ENCODE results near the gene CX3CL1.
"Not testable (repeated sequence)": the region's sequence is repeated elsewhere in the genome, so short reads cannot be mapped to it uniquely, and the experiment has no call there.

Gene CX3CL1

DNA sequence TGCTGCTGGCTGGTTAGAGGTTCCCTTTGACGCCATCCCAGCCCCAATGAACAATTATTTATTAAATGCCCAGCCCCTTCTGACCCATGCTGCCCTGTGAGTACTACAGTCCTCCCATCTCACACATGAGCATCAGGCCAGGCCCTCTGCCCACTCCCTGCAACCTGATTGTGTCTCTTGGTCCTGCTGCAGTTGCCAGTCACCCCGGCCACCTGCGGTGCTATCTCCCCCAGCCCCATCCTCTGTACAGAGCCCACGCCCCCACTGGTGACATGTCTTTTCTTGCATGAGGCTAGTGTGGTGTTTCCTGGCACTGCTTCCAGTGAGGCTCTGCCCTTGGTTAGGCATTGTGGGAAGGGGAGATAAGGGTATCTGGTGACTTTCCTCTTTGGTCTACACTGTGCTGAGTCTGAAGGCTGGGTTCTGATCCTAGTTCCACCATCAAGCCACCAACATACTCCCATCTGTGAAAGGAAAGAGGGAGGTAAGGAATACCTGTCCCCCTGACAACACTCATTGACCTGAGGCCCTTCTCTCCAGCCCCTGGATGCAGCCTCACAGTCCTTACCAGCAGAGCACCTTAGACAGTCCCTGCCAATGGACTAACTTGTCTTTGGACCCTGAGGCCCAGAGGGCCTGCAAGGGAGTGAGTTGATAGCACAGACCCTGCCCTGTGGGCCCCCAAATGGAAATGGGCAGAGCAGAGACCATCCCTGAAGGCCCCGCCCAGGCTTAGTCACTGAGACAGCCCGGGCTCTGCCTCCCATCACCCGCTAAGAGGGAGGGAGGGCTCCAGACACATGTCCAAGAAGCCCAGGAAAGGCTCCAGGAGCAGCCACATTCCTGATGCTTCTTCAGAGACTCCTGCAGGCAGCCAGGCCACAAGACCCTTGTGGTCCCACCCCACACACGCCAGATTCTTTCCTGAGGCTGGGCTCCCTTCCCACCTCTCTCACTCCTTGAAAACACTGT, 11.3 kb downstream of the CX3CL1 start:
- DNase-seq, result no peak

DNA sequence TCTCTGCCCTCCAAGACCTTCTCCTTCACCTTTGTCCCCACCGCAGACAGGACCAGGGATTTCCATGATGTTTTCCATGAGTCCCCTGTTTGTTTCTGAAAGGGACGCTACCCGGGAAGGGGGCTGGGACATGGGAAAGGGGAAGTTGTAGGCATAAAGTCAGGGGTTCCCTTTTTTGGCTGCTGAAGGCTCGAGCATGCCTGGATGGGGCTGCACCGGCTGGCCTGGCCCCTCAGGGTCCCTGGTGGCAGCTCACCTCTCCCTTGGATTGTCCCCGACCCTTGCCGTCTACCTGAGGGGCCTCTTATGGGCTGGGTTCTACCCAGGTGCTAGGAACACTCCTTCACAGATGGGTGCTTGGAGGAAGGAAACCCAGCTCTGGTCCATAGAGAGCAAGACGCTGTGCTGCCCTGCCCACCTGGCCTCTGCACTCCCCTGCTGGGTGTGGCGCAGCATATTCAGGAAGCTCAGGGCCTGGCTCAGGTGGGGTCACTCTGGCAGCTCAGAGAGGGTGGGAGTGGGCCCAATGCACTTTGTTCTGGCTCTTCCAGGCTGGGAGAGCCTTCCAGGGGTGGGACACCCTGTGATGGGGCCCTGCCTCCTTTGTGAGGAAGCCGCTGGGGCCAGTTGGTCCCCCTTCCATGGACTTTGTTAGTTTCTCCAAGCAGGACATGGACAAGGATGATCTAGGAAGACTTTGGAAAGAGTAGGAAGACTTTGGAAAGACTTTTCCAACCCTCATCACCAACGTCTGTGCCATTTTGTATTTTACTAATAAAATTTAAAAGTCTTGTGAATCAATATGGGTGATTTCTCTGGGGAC, 12.2 kb downstream of the CX3CL1 start:
- DNase-seq, result no peak

DNA sequence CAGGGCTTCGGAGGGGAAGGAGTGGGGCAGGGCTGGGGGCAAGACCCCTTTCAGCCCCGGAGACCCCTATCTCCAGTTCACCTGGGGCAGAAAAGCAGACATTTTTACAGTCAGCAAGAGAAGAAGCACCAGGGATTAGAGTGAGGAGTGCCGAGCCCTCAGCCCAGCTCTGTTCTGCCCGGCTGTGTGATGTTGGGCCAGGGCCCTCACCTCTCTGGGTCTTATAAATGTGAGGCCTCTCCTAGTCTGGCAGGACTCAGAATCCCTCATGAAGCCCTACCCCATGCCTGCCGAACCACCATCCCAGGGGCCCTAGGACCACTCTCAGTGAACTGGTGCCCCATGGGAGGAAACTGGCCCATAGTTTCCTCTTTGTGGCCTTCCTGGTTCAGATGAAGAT, 12.8 kb downstream of the CX3CL1 start:
- DNase-seq, result no peak

DNA sequence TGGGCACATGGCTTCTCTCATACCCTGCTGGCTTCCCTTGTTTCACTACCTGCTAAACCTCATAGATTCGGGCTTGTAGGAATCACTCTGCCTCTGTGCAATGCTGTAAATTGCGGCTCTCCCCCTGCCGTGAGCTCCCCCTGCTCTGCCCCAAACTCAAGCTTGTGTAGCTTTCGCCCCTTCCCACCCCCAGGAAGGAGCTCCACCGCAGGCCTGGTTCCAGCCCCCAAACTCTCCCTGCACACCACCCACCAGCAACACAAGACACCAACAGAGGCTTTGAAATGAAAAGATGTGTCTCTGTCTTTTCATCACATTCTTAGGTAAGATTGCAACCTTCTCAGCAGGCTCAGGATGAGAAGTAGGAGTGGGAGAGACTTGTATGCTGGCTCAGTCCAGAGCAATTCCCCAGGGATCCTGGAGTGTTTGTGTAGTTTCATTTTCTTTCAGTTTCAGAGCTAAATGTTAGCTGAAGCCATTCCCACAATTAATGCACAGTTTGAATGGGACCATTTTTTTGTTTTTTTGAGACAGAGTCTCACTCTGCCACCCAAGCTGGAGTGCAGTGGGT, 14.2 kb downstream of the CX3CL1 start:
- no peak for DNase-seq

DNA sequence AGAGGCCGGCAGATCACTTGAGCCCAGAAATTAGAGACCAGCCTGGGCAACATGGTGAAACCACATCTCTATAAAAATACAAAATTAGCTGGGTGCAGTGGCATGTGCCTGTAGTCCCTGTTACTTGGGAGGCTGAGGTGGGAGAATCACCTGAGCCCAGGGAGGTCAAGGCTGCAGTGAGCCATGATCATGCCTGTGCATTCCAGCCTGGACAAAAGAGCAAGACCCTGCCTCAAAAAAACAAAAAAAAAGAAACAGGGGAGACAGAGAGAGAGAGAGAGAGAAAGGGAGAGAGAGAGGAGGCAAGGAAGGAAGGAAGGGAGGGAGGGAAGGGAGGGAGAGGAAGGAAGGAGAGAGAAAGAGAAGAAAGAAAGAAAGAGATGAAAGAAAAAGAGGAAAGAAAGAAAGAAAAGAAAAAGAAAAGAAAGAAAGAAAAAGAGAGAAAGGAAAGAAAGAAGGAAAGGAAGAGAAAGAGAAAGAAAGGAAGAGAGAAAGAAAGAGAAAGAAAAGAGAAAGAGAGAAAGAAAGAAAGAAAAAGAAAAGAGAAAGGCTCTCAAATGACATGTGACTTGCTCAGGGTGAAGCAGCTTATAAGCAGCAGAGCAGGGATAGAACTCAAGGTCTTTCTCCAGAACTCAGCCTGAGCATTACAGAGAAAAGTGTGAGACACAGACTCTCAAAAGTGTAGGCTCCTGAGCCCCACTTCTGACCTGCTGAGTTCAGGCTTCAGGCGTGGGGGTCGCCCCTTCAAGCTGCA, 15.5 kb downstream of the CX3CL1 start:
- DNase-seq, result no peak

DNA sequence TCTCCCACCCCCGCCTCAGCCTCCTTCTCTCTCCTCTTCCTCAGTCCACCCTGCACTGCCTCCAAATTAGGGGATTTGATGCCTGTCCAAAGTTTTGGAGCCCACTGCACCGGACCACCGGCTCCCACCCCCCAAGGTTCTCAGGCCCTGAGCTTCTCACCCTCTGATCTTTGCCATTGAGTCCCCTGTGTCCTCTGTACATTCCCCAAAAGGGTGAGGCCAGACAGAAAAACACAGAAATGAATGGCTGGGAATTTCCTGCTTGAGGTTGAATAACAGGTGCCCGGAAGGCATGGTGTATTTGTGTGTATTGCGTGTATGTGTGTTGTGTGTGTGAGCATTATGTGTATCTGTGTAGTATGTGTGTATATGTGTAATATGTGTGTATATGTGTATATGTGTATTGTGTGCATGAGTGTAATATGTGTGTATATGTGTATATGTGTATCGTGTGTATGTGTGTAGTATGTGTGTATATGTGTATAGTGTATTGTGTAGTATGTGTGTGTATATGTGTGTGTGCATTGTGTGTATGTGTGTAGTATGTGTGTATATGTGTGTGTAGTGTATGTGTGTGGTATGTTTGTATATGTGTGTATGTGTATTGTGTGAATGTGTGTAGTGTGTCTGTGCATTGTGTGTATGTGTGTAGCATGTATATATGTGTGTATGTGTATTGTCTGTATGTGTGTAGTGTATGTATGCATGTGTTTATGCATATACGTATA, 16.2 kb downstream of the CX3CL1 start:
- DNase-seq, result no peak

DNA sequence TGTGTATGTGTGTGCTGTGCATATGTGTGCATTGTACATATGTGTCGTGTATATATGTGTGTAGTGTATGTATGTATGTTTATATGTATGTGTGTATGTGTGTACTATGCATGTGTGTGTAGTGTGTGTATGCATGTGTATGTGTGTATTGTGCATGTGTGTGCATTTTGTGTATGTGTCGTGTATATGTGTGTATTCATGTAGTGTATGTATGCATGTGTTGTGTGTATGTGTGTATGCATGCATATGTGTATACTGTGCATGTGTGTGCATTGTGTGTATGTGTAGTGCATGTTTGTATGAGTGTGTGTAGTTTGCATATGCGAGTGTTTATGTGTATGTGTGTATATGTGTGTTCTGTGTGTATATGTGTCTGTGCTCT, 16.8 kb downstream of the CX3CL1 start:
- no peak for DNase-seq

DNA sequence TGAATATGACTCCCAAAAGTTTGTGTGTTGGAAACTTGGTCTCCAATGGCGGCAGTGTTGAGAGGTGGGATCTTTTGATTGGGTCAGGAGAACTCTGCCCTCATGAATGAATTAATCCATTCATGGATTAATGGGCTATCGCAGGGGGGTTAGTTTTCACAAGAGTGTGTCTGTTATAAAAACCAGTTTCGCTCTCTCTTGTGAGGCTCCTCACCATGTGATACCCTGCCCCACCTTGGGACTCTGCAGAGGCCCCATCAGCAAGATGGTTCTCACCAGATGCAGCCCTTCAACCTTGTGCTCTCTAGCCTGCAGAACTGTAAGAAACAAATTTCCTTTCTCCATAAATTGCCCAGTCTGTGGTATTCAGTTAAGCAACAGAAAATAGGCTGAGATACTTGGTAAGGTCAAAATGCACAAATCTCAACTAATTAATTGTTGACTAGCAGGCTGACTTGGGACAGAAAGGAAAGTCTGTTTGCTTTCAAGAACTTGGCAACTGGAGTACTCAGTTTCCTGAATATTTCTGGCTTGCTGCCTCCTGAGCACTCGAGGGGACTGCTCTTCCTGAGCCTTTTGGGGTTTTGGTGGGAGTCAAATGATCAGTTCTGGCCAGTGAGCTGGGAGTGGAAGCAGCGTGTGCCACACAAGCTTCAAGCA, 18.5 kb downstream of the CX3CL1 start:
- DNase-seq, result no peak

DNA sequence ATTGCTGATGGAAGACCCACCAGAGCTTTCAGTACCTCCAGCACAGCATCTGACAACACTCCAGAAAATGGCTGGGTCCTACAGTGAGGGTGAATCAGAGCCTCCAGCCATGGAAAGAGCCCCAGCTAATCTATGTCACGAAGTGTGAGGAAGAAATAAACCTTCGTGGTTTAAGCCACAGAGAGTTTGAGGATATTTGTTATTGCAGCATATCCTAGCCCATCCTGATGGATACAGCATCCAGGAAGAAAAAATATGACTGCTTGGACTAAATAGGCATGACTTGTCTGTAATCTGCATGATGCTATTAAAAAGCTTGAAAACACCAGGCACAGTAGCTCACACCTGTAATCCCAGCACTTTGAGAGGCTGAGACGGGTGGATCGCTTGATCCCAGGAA, 19.0 kb downstream of the CX3CL1 start:
- DNase-seq, result no peak

DNA sequence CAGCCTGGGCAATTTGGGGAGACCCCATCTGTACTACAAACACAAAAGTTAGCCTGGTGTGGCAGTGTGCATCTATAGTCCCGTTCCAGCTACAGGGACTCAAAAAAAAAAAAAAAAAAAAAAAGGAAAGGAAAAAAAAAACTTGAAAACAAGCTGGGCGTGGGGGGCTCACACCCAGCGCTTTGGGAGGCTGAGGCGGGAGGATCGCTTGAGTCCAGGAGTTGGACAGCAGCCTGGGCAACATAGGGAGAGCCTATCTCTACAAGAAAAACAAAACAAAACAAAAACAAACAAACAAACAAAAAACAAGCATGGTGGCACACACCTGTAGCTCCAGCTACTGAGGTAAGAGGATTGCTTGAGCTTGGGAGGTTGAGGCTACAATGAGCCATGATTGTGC, 19.4 kb downstream of the CX3CL1 start:
- no peak for DNase-seq

DNA sequence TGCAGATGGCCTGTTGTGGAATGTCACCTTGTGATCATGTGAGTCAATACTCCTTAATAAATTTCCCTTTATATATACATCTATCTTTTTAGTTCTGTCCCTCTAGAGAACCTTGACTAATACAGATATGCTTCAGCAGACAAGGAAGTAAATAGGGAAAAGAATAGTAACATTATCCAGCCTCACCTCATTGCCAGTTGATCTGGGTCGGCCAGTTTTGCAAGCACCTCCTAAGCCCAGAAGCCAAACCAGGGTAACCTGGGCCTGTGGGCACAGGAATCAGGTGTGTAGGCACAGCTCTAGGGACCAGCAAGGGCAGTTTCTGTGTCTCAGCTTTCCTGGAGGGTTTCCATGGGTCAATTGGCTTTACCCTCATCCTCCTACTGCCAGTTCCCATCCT, 20.4 kb downstream of the CX3CL1 start:
- no peak for DNase-seq

DNA sequence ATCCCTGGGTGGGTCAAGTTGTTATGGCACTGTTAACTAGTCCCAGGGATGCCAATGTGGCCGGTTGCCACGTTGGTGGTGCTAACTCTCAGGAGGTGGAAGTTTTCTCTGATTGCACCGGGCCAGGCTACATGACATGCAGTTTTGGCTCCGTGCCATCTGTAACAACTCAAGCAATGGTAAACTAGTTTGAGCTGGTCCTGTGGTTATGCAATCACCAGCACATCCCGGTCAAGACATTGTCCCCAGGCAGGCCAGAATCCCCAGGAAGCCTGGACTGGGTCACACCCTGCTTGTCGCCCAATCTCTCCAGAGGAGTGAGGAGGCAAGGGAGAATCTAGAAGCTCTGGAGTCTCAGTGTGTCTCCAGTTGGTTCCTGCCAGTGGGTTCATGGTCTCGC, 22.2 kb downstream of the CX3CL1 start:
- DNase-seq, result no peak

DNA sequence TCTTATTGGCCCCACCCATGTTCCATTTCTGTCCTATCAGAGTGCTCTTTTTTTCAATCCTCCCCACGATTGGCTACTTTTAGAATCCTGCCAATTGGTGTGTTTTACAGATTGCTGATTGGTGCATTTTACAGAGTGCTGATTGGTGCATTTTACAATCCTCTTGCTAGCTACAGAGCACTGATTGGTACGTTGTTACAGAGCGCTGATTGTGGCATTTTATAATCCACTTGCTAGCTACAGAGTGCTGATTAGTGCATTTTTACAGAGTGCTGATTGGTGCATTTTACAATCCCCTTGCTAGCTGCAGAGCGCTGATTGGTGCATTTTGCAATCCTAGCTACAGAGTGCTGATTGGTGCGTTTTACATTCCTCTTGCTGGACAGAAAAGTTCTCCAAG, 22.7 kb downstream of the CX3CL1 start:
- no peak for DNase-seq

DNA sequence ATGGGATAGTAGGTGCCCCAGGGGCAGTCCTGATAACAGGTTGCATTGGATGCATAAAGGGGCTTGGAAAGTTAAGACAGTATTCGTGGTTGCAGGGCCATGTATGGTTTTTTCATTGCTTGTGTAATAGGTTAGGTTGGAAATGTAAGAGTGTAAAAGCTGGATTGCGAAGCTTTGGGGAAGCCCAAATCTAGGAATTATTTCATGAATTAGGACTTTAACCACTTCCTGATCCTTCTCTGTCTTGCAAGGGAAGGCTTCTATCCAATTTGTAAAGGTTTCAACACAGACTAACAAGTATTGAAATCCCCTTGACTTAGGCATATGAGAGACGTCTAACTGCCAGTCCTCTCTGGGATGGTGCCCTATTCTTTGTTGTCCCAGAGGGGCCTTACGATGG, 24.5 kb downstream of the CX3CL1 start:
- DNase-seq, result no peak

DNA sequence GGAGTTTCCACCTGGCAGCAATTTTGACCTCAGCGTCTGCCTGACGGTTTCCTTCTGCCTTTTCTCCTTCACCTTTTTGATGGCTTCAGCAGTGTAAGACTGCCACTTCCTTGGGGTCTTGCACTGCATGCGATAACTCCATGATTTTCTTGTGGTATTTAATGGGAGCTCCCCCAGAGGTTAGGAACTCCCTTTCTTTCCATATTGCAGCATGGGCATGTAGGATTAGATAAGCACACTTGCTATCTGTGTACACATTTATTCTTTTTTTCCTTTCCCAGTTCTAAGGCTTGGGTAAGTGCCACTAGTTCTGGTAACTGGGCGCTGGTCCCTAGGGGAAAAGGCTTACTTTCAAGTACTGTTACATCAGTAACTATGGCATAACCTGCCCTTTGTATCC, 25.2 kb downstream of the CX3CL1 start:
- DNase-seq, result not testable (repeated sequence)

DNA sequence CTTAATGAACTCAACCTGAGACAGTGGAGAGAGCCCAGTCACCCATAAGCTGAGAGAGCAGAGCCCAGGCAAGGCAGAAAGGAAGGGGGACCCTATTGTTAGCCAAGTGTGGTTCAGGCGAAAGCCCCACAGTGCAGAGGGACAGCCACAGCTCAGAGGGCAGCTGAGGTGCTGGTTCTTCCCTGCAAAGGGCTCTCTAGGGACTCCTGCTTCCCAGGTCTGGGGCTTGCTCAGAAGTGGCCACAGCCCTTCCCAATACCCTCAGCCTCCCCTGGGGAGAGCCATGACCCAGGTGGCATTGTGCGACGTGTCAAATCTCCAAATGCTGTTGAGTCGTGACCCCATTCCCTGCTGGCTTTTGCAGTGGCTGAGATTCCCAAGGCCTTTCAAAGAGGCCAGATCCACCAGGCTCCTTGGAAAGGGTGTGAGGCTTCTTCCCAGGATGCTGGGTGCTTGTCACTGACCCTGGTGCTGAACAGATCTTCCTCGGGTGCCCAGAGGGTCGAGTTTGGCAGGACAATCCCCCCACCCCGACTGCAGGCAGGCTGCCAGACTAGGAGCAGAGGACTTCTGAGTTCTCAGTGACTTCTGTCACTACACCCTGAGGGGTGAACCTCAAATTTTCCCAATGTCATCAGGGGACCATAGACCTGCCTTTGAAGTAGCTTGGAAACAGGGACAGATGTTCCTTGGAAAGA, 29.8 kb downstream of the CX3CL1 start:
- DNase-seq, result no peak

DNA sequence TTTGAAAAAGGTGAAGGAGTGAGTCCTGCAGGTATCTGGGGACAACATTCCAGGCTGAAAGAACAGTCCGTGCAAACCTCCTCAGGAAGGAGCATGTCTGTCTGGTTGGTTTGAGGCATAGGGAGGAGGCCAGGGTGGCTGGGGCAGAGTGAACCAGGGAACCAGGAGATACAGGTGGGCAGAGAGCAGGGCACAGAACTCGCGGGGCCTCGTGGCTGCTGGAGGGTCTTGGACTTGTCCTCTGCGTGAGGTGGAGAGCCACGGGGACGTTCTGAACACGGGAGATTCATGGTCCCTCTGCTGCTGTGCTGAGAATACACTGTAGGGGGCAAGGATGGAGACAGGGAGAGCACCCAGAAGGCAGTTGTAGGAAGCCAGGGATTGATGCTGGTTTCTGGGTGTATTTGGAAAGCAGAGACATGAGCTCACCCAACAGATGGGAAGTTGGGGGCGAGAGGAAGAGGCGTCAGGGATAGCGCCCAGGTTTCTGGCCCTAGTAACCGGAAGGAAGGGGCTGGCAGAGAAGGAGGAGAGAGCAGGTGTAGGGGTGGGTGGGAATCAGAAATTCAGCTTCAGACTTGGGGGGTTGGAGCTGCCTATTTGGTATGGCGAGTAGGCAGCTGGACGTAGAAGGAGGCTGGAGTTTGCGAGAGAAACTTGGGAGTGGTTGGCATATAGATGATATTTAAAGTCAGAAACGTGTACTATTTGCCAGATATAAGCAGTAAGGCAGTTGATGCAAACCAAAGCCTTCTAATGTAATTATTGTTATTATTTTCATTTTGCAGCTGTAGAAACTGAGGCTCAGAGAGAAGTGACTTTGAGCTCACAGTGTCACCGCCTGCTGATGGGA, 31.9 kb downstream of the CX3CL1 start, which contains the start of gene CCL17:
TSS of gene CCL17 (plus strand) at position 803 of the 853 bp plus-strand sequence. CDS start 9,166 bp downstream, outside the sequence.
- DNase-seq, result no peak

DNA sequence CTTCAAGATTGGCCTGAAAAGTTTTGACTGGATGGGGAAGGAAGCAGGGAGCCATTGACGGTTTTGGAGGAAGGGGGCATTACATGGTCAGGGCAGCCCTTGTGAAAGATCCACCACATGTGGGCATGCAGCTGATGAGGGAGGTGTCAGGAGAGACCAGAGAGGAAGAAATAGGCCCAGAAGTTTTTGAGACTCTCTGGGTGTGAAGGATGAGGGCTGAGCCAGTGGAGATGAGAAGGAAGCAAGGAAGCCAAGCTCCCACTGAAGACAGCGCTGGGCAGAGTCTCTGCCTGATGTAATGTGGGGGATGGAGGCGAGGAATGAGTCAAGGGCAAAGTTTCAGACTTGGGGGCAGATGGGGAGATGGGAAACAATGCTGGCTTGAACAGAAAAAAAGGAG, 32.8 kb downstream of the CX3CL1 start:
- no peak for DNase-seq

DNA sequence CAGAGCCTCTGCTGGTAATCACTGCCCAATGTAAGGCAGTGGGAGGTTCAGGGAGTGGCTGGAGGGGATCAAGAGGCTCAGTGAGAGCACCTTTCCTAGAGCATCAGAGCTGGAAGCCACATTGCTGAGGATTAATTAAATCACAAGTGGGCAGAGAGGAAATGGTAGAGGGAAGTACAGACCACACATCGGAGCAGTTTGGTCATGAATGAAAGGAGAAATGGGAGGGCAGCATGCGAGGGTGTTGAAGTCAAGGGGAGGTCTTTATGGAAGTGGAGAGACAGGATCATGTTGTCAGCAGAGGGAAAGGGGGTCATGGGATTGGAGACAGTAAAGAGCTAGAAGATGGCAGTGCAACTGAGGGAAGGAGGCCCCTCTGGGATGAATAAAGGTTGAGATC, 34.6 kb downstream of the CX3CL1 start:
- no peak for DNase-seq
